H9 (cell line): Measurements from ENCODE around the gene SMAP1. TPM values are rescaled to one million over a fixed set of nuclear protein-coding genes. Genes with fewer than 3 reads are reported as not detected.

Source experiments
- DNase-seq: peaks from one replicate; pipeline ENCODE4 v3.0.0-alpha.2; 2017
- H2AFZ ChIP-seq: one replicate; pipeline ENCODE4 v1.6.1; 2013; ENCODE audit warnings: mild to moderate bottlenecking, low read length, control low read depth, moderate library complexity
- H2AK5ac ChIP-seq: 2 replicates; pipeline ENCODE4 v1.6.1; 2013; ENCODE audit warnings: low read length, control low read depth, mixed read lengths; ENCODE audit not compliant: insufficient read length
- H2BK120ac ChIP-seq: one replicate; pipeline ENCODE4 v1.6.1; 2013; ENCODE audit warnings: low read depth, mild to moderate bottlenecking, low read length, control low read depth, inconsistent platforms; ENCODE audit not compliant: poor library complexity, severe bottlenecking
- H2BK12ac ChIP-seq: 2 replicates; pipeline ENCODE4 v1.6.1; 2013; ENCODE audit warnings: low read length, control low read depth, mixed read lengths, low read depth; ENCODE audit not compliant: insufficient read length
- H2BK15ac ChIP-seq: 2 replicates; pipeline ENCODE4 v1.6.1; 2013; ENCODE audit warnings: low read depth, low read length, control low read depth
- H2BK20ac ChIP-seq: one replicate; pipeline ENCODE4 v1.6.1; 2013; ENCODE audit warnings: low read depth, mild to moderate bottlenecking, low read length, control low read depth, inconsistent platforms; ENCODE audit not compliant: poor library complexity, severe bottlenecking
- H2BK5ac ChIP-seq: 2 replicates; pipeline ENCODE4 v1.6.1; 2013; ENCODE audit warnings: low read length, control low read depth, mixed read lengths; ENCODE audit not compliant: insufficient read length
- H3K14ac ChIP-seq: 2 replicates; pipeline ENCODE4 v1.6.1; 2013; ENCODE audit warnings: low read length, control low read depth; ENCODE audit not compliant: insufficient read depth
- H3K18ac ChIP-seq: 2 replicates; pipeline ENCODE4 v1.6.1; 2013; ENCODE audit warnings: low read depth, mild to moderate bottlenecking, mixed read lengths, low read length, control low read depth; ENCODE audit not compliant: insufficient read length
- H3K23ac ChIP-seq: 2 replicates; pipeline ENCODE4 v1.6.1; 2013; ENCODE audit warnings: low read length, control low read depth, mixed read lengths, low read depth; ENCODE audit not compliant: insufficient read length
- H3K23me2 ChIP-seq: 2 replicates; pipeline ENCODE4 v1.6.1; 2013; ENCODE audit warnings: low read depth, mild to moderate bottlenecking, mixed read lengths, low read length, control low read depth; ENCODE audit not compliant: insufficient read length, poor library complexity, severe bottlenecking
- H3K27ac ChIP-seq: 2 replicates; pipeline ENCODE4 v1.5.1; 2013; ENCODE audit warnings: low read length, control low read depth, mixed read lengths, low read depth; ENCODE audit not compliant: insufficient read length
- H3K27me3 ChIP-seq: 2 replicates; pipeline ENCODE4 v1.6.1; 2013; ENCODE audit warnings: low read length, control low read depth, inconsistent platforms; ENCODE audit not compliant: insufficient read depth
- H3K4ac ChIP-seq: 2 replicates; pipeline ENCODE4 v1.6.1; 2013; ENCODE audit warnings: low read depth, mild to moderate bottlenecking, control low read depth, inconsistent platforms, low read length, moderate library complexity
- H3K4me1 ChIP-seq: 2 replicates; pipeline ENCODE4 v1.6.1; 2013; ENCODE audit warnings: low read length, control low read depth, inconsistent platforms; ENCODE audit not compliant: insufficient read depth
- H3K4me2 ChIP-seq: 2 replicates; pipeline ENCODE4 v1.6.1; 2013; ENCODE audit warnings: low read length, control low read depth, mixed read lengths; ENCODE audit not compliant: insufficient read length, insufficient read depth
- H3K56ac ChIP-seq: 2 replicates; pipeline ENCODE4 v1.6.1; 2013; ENCODE audit warnings: low read depth, mild to moderate bottlenecking, mixed read lengths, low read length, control low read depth; ENCODE audit not compliant: insufficient read length
- H3K79me1 ChIP-seq: 2 replicates; pipeline ENCODE4 v1.6.1; 2013; ENCODE audit warnings: low read depth, mild to moderate bottlenecking, moderate library complexity, low read length, control low read depth, inconsistent platforms; ENCODE audit not compliant: insufficient read depth, poor library complexity, severe bottlenecking
- H3K79me2 ChIP-seq: 2 replicates; pipeline ENCODE4 v1.6.1; 2013; ENCODE audit warnings: low read length, control low read depth, inconsistent platforms; ENCODE audit not compliant: insufficient read depth
- H3K9ac ChIP-seq: 2 replicates; pipeline ENCODE4 v1.6.1; 2013; ENCODE audit warnings: low read length, control low read depth, mixed read lengths; ENCODE audit not compliant: insufficient read length; ENCODE audit errors: extremely low read depth
- H3K9me3 ChIP-seq: one replicate; pipeline ENCODE4 v1.6.1; 2013; ENCODE audit warnings: low read depth, low read length, inconsistent platforms; ENCODE audit not compliant: control insufficient read depth
- H3T11ph ChIP-seq: one replicate; pipeline ENCODE4 v1.6.1; 2013; ENCODE audit warnings: mild to moderate bottlenecking, low read length, control low read depth, inconsistent platforms
- H4K20me1 ChIP-seq: one replicate; pipeline ENCODE4 v1.6.1; 2013; ENCODE audit not compliant: control insufficient read depth, insufficient read length, insufficient read depth
- H4K5ac ChIP-seq: 2 replicates; pipeline ENCODE4 v1.6.1; 2013; ENCODE audit warnings: low read depth, mild to moderate bottlenecking, mixed read lengths, low read length, control low read depth; ENCODE audit not compliant: insufficient read length
- H4K8ac ChIP-seq: replicated peaks from 2 replicates; pipeline ENCODE4 v1.6.1; 2013; ENCODE audit warnings: low read length, control low read depth, mixed read lengths, low read depth; ENCODE audit not compliant: insufficient read length
- H4K91ac ChIP-seq: 2 replicates; pipeline ENCODE4 v1.6.1; 2013; ENCODE audit warnings: low read depth, mild to moderate bottlenecking, moderate library complexity, mixed read lengths, low read length, control low read depth; ENCODE audit not compliant: insufficient read length
- H3K27ac Mint-ChIP-seq, 3 experiments: 2 replicates in 2 of 3; 3 replicates in 1 of 3; pipeline ENCODE4 v1.8.0; 2020 to 2021; ENCODE audit warnings: mixed read lengths in 3 of 3, mild to moderate bottlenecking in 1 of 3, moderate library complexity in 1 of 3
- H3K27me3 Mint-ChIP-seq: 2 replicates; pipeline ENCODE4 v1.8.0; 2021; ENCODE audit warnings: low read depth, mild to moderate bottlenecking, moderate library complexity, mixed read lengths
- H3K36me3 Mint-ChIP-seq, 3 experiments: 2 replicates in 2 of 3; 3 replicates in 1 of 3; pipeline ENCODE4 v1.8.0; 2020 to 2021; ENCODE audit warnings: low read depth in 3 of 3, mixed read lengths in 3 of 3; ENCODE audit not compliant: insufficient read depth in 1 of 3
- H3K4me1 Mint-ChIP-seq, 2 experiments: 2 replicates each; pipeline ENCODE4 v1.8.0; 2020; ENCODE audit warnings: mixed read lengths in 2 of 2
- H3K4me3 Mint-ChIP-seq, 2 experiments: 2 replicates in 1 of 2; 3 replicates in 1 of 2; pipeline ENCODE4 v1.8.0; 2020 to 2021; ENCODE audit warnings: mild to moderate bottlenecking in 2 of 2, mixed read lengths in 2 of 2, moderate library complexity in 1 of 2
- H3K9me3 Mint-ChIP-seq, 2 experiments: 2 replicates in 1 of 2; 3 replicates in 1 of 2; pipeline ENCODE4 v1.8.0; 2020; ENCODE audit warnings: mild to moderate bottlenecking in 2 of 2, mixed read lengths in 2 of 2, moderate library complexity in 1 of 2
- WGBS: extraction: QIAGEN DNeasy Blood & Tissue Kit; methylation state at CpG from one replicate; pipeline ENCODE4 v1.1.7; 2013; ENCODE audit warnings: missing lambda C conversion rate, low lambda C conversion rate, mixed read lengths; ENCODE audit not compliant: insufficient read length; ENCODE audit errors: extremely low coverage; 5-methylcytosine and 5-hydroxymethylcytosine counted together
- total RNA-seq: library from RNA; stranded (reverse); gene quantifications from 2 replicates; pipeline ENCODE4 v1.2.1, GENCODE V29; 2021
- TF ChIP-seq, protein P1 (sequence below): fragments of 200-600 bp; sonication (generic); conservative IDR thresholded peaks from 3 replicates; pipeline ENCODE4 v1.8.0; 2021; ENCODE audit warnings: antibody characterized with exemption, mild to moderate bottlenecking

The SMAP1 gene
- total RNA-seq, 1 experiment from 2014 or later: 29.3 TPM

- Histone ChIP-seq H3K14ac (no peak overlapping the region), H3K23me2 (no peaks in the 10 kb centered on the region), H3K9ac (no peak overlapping the region), H3K79me2 (no peaks in the 10 kb centered on the region), H3K27me3 (no peaks in the 10 kb centered on the region), H3K4ac (no peak overlapping the region), H3K23ac (no peak overlapping the region), H2BK20ac (no peak overlapping the region), H3K79me1 (no peaks in the 10 kb centered on the region), H2BK120ac (no peak overlapping the region), H2BK12ac (no peak overlapping the region), H3K56ac (no peak overlapping the region), H3T11ph (no peak overlapping the region), H2AFZ (no peak overlapping the region), H4K91ac (no peak overlapping the region), H4K5ac (no peak overlapping the region), H2AK5ac (no peak overlapping the region), H2BK15ac (no peak overlapping the region), H4K8ac (no peak overlapping the region), H2BK5ac (no peak overlapping the region), H3K18ac (no peak overlapping the region), H3K4me2 (no peak overlapping the region), H3K9me3 (no peaks in the 10 kb centered on the region), H4K20me1 (no peaks in the 10 kb centered on the region), H3K27ac (no peak overlapping the region), H3K4me1 (no peaks in the 10 kb centered on the region)
- Mint-ChIP-seq H3K4me1 (no peaks in the 10 kb centered on the region), H3K27me3 (no peaks in the 10 kb centered on the region), H3K36me3 (no peaks in the 10 kb centered on the region), H3K27ac (no peak overlapping the region), H3K9me3 (no peaks in the 10 kb centered on the region), H3K4me3 (no peak overlapping the region)
- TF ChIP-seq, protein P1, sequence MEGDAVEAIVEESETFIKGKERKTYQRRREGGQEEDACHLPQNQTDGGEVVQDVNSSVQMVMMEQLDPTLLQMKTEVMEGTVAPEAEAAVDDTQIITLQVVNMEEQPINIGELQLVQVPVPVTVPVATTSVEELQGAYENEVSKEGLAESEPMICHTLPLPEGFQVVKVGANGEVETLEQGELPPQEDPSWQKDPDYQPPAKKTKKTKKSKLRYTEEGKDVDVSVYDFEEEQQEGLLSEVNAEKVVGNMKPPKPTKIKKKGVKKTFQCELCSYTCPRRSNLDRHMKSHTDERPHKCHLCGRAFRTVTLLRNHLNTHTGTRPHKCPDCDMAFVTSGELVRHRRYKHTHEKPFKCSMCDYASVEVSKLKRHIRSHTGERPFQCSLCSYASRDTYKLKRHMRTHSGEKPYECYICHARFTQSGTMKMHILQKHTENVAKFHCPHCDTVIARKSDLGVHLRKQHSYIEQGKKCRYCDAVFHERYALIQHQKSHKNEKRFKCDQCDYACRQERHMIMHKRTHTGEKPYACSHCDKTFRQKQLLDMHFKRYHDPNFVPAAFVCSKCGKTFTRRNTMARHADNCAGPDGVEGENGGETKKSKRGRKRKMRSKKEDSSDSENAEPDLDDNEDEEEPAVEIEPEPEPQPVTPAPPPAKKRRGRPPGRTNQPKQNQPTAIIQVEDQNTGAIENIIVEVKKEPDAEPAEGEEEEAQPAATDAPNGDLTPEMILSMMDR: no peak
- WGBS: no CpG with 5 or more reads among the region's 2 CpGs
- no peak for DNase-seq
These were observed 232.4 kb downstream of the SMAP1 start for GRCh38 chr6:70900047-70900446.
